Smooth muscle cell (in vitro differentiated cells): ENCODE results near the gene BAIAP2L2. TPM values are rescaled to one million over a fixed set of nuclear protein-coding genes. Genes with fewer than 3 reads are reported as not detected.

Source experiments
- DNase-seq: peaks from one replicate; lab custom pipeline; 2025; ENCODE audit not compliant: unreplicated experiment; lab: John Stamatoyannopoulos, UW
- H2AFZ ChIP-seq: fragments of 200-600 bp; sonication (generic); 2 replicates; pipeline ENCODE4 v1.6.0; 2016; ENCODE audit warnings: antibody characterized with exemption, low read depth, mild to moderate bottlenecking
- H3F3A ChIP-seq: fragments of 200-600 bp; sonication (generic); 2 replicates; pipeline ENCODE4 v1.6.0; 2017; ENCODE audit warnings: antibody characterized with exemption, low read depth
- H3K27ac ChIP-seq: fragments of 200-600 bp; sonication (generic); 2 replicates; pipeline ENCODE4 v1.5.1; 2016; ENCODE audit warnings: low read depth, mild to moderate bottlenecking
- H3K27me3 ChIP-seq: fragments of 200-600 bp; sonication (generic); 2 replicates; pipeline ENCODE4 v1.6.1; 2016; ENCODE audit warnings: low read depth, mild to moderate bottlenecking
- H3K36me3 ChIP-seq: fragments of 200-600 bp; sonication (generic); 2 replicates; pipeline ENCODE4 v1.5.1; 2016; ENCODE audit warnings: low read depth
- H3K4me1 ChIP-seq: fragments of 200-600 bp; sonication (generic); 2 replicates; pipeline ENCODE4 v1.5.1; 2016; ENCODE audit warnings: low read depth
- H3K4me2 ChIP-seq: fragments of 200-600 bp; sonication (generic); 2 replicates; pipeline ENCODE4 v1.6.0; 2016; ENCODE audit warnings: mild to moderate bottlenecking
- H3K4me3 ChIP-seq: fragments of 200-600 bp; sonication (generic); 2 replicates; pipeline ENCODE4 v1.5.1; 2016; ENCODE audit warnings: mild to moderate bottlenecking
- H3K79me2 ChIP-seq: fragments of 200-600 bp; sonication (generic); 2 replicates; pipeline ENCODE4 v1.6.0; 2016; ENCODE audit warnings: low read depth, mild to moderate bottlenecking
- H3K9ac ChIP-seq: fragments of 200-600 bp; sonication (generic); 2 replicates; pipeline ENCODE4 v1.6.0; 2016; ENCODE audit warnings: low read depth
- H3K9me3 ChIP-seq: fragments of 200-600 bp; sonication (generic); replicated peaks from 2 replicates; pipeline ENCODE4 v1.5.1; 2016; ENCODE audit warnings: low read depth
- H4K20me1 ChIP-seq: fragments of 200-600 bp; sonication (generic); 2 replicates; pipeline ENCODE4 v1.6.0; 2016; ENCODE audit warnings: low read depth
- WGBS: methylation state at CpG from one replicate; pipeline ENCODE4 v1.1.7; 2016; ENCODE audit warnings: low lambda C conversion rate; 5-methylcytosine and 5-hydroxymethylcytosine counted together
- polyA plus RNA-seq: library from polyadenylated mRNA; unstranded; fragments of >200 nt; fragmentation: Nextera tagmentation; extraction: Ambion mirVana; gene quantifications from 2 replicates; pipeline ENCODE4 v1.2.1, GENCODE V29; 2016
- total RNA-seq: library from RNA; depleted of rRNA; stranded (reverse); fragments of >200 nt; gene quantifications from 2 replicates; pipeline ENCODE4 v1.2.3, GENCODE V29; 2014
- TF ChIP-seq, protein P1 (sequence below): fragments of 200-600 bp; sonication (generic); IDR thresholded peaks from 2 replicates; pipeline ENCODE4 v1.5.1; 2017; ENCODE audit warnings: borderline replicate concordance, mild to moderate bottlenecking, antibody characterized with exemption; ENCODE audit not compliant: insufficient read depth, poor library complexity, severe bottlenecking

The BAIAP2L2 gene
- total and polyA plus RNA-seq, 2 experiments from 2014 or later = 0.13 to 1.3 TPM

DNA sequence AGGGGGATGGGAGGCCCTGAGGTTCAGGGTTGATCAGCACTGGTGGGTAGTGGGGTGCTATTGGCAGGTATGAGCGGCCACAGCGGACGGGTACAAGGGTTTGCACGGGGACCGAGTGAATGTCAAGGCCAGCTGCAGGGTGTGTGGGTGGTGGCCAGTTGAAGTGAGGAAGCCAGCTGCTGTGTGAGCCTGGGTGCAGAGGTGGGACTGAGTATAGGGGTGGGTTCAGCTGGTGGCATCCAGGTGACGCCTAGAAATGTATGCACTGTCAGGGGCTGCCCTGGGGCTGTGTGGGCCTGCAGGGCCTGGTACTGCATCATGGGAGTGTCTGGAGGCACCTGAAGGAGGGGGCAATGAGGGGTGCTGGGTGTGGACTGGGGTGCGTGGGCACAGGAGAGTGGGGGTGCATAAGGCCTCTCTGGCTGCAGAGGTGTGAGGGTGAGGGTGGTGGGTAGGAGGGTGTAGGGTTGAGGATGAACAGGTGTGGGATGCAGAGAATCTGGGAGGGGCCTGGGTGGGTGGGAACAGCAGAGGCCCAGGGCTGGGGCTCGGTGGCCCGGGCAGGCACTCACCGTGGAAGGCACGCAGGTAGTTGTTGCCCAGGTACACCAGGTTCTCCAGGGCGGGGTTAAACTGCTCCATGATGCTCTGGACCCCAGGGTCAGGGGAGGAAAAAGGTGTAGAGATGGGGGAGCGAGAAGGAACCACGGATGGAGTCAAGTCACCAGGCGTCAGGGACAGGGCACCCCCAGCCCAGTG lies 1.7 kb downstream of the BAIAP2L2 start:
- Histone ChIP-seq H3K79me2 (no peaks in the 10 kb centered on the region), H3K9me3 (no peaks in the 10 kb centered on the region), H3K4me3 (no peak overlapping the region), H3K4me1 (no peaks in the 10 kb centered on the region), H3F3A (no peaks in the 10 kb centered on the region), H3K36me3 (no peaks in the 10 kb centered on the region), H4K20me1 (no peaks in the 10 kb centered on the region), H3K27ac (no peak overlapping the region), H2AFZ (no peak overlapping the region), H3K9ac (no peak overlapping the region), H3K27me3 (no peaks in the 10 kb centered on the region), H3K4me2 (no peak overlapping the region)
- TF ChIP-seq, protein P1, sequence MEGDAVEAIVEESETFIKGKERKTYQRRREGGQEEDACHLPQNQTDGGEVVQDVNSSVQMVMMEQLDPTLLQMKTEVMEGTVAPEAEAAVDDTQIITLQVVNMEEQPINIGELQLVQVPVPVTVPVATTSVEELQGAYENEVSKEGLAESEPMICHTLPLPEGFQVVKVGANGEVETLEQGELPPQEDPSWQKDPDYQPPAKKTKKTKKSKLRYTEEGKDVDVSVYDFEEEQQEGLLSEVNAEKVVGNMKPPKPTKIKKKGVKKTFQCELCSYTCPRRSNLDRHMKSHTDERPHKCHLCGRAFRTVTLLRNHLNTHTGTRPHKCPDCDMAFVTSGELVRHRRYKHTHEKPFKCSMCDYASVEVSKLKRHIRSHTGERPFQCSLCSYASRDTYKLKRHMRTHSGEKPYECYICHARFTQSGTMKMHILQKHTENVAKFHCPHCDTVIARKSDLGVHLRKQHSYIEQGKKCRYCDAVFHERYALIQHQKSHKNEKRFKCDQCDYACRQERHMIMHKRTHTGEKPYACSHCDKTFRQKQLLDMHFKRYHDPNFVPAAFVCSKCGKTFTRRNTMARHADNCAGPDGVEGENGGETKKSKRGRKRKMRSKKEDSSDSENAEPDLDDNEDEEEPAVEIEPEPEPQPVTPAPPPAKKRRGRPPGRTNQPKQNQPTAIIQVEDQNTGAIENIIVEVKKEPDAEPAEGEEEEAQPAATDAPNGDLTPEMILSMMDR = no peak
- WGBS = 95% methylated on average over 13 of the region's 15 CpGs
- DNase-seq = no peak

DNA sequence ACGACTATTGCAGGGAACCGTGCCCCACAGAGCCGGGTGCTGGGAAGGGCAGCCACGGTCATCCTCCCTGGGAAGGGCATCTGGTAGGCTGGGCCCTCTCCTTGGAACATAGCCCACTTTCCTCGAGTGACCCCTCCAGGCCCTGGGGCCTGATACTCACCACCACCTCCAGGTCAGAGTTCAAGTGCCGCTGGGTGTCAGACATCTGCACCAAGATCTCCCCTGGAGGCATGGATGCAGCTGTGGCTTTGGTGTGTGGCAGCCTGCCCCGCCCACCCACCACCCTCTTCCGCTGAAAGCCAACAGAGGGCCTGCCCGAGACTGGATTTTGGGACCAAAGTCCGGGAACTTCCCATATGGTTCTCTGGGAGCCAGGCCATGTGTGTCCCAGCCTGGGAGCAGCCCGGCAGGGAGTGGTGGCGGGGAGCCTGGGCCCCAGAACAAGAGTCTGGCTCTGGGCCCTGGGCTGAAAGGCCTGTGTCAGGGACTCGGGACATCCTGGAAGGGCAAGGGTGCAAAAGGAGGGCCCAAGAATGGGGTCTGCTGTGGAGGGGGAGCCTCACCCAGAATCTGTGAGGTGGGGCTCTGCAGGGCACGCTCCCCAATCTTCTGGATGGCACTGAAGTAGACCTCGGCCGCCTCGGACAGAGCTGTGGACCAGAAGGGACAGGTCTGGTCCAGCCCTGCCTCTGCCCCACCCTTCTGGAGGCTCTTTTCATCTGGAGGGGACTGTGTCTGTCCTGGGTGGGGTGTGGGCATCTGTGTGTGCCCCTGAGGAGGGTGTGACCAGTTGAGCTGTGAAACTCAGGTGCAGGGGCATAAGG lies 2.6 kb downstream of the BAIAP2L2 start:
- TF ChIP-seq, protein P1 = no peak
- Histone ChIP-seq H4K20me1 (no peaks in the 10 kb centered on the region), H3K9ac (no peak overlapping the region), H3F3A (no peaks in the 10 kb centered on the region), H3K36me3 (no peaks in the 10 kb centered on the region), H3K27me3 (no peaks in the 10 kb centered on the region), H2AFZ (no peak overlapping the region), H3K4me3 (no peak overlapping the region), H3K9me3 (no peaks in the 10 kb centered on the region), H3K4me1 (no peaks in the 10 kb centered on the region), H3K79me2 (no peaks in the 10 kb centered on the region), H3K27ac (no peak overlapping the region), H3K4me2 (no peak overlapping the region)
- 81% methylated on average over 17 of the region's 17 CpGs for WGBS
- DNase-seq = no peak

DNA sequence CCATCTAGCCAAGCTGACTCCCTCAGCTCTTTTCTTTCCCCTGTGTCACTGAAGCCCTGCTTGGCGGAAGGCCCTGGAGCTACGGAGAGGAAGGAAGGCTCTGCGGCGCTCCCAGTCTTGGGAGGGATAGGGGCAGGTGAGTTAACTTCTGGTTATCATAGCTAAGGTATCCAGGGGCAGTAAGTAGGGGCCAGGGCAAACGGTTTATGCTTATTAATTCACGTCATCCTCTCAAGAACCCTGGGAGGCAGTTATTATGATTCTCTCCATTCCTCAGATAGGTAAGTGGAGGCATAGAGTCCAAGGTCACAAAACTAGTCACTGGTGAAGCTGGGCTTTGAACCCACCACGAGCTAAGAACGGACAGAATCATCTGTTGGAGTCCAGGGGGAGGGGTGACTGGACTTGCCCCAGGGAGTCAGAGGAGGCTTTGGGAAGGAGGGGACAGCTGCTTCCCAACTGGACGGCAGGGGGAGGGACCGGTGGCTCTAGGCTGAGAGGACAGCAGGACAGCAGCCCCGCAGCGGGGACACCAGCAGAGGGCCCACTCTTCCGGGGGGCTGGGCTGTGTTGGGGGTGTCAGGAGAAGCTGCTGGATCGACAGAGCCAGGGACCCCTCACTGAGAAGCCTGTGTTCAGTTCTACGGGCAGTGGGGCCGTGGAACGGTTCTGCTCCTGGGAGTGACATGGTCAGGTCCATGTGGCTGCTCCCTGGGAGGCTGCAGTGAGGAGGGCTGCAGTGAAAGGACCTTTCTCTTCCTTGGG lies 3.5 kb downstream of the BAIAP2L2 start:
- H4K20me1 ChIP-seq = no peaks in the 10 kb centered on the region
- H3K4me1 ChIP-seq = no peaks in the 10 kb centered on the region
- no peaks in the 10 kb centered on the region for H3K27me3 ChIP-seq
- 87% methylated on average over 17 of the region's 17 CpGs for WGBS
- H2AFZ ChIP-seq = no peak overlapping the region
- H3K27ac ChIP-seq = no peak overlapping the region
- H3K4me2 ChIP-seq = no peak overlapping the region
- H3K9ac ChIP-seq = no peak overlapping the region
- H3F3A ChIP-seq = no peaks in the 10 kb centered on the region
- no peak for DNase-seq
- H3K79me2 ChIP-seq = no peaks in the 10 kb centered on the region
- TF ChIP-seq, protein P1 = no peak
- no peaks in the 10 kb centered on the region for H3K36me3 ChIP-seq
- H3K4me3 ChIP-seq = no peak overlapping the region
- H3K9me3 ChIP-seq = no peaks in the 10 kb centered on the region
